Measurements from ENCODE around the gene PTH2R.

GRCh38 chr2:208359632-208359986 is 47.0 kb upstream of the PTH2R start:
- TF ChIP-seq BRF2 (CRISPR knock-in tag; IDR thresholded peaks at IDR 0.05) (no peak), CBX2 (IDR thresholded peaks at IDR 0.05; ENCODE audit: low read depth, low read length) (no peak), CBX2 (CRISPR knock-in tag; IDR thresholded peaks at IDR 0.05; ENCODE audit: low read depth) (no peak), REPIN1 (CRISPR knock-in tag; IDR thresholded peaks at IDR 0.05; ENCODE audit: borderline replicate concordance, low read depth) (no peak), HDAC1 (CRISPR knock-in tag; IDR thresholded peaks at IDR 0.05) (no peak), ARNT2 (CRISPR knock-in tag; IDR thresholded peaks at IDR 0.05; ENCODE audit: low read depth) (no peak), POLR2A (IDR thresholded peaks at IDR 0.05; ENCODE audit: insufficient read depth in 1 of 2, low read depth in 2 of 2, low read length in 2 of 2) (no peak), MED1 (CRISPR knock-in tag; IDR thresholded peaks at IDR 0.05) (no peak)
- TF ChIP-seq, protein P1, sequence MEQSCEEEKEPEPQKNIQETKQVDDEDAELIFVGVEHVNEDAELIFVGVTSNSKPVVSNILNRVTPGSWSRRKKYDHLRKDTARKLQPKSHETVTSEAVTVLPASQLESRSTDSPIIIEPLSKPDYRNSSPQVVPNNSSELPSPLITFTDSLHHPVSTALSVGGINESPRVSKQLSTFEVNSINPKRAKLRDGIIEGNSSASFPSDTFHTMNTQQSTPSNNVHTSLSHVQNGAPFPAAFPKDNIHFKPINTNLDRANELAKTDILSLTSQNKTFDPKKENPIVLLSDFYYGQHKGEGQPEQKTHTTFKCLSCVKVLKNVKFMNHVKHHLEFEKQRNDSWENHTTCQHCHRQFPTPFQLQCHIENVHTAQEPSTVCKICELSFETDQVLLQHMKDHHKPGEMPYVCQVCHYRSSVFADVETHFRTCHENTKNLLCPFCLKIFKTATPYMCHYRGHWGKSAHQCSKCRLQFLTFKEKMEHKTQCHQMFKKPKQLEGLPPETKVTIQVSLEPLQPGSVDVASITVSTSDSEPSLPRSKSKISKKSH (CRISPR knock-in tag; IDR thresholded peaks at IDR 0.05; ENCODE audit: borderline replicate concordance): no peak

All from HepG2 (cell line).